Activated CD8-positive, alpha-beta memory T cell treated with anti-CD3 and anti-CD28 coated beads for 36 hours (primary cell): ENCODE results near the gene ZNF485. TPM values are rescaled to one million over a fixed set of nuclear protein-coding genes. Genes with fewer than 3 reads are reported as not detected.
"Not testable (repeated sequence)": the region's sequence is repeated elsewhere in the genome, so short reads cannot be mapped to it uniquely, and the experiment has no call there.

Experiments used
- CTCF ChIA-PET: fragments of 350-600 bp; sonication (Branson Sonifier 250); formaldehyde crosslinking; loops from one replicate; lab custom pipeline; 2021; ENCODE audit warnings: antibody characterized with exemption; lab: Charles Lee
- POLR2A ChIA-PET: fragments of 350-600 bp; sonication (Branson Sonifier 250); formaldehyde crosslinking; loops from one replicate; lab custom pipeline; 2021; ENCODE audit warnings: antibody characterized with exemption; lab: Charles Lee
- total RNA-seq, 2 experiments: library from RNA; stranded (reverse); gene quantifications; one replicate each; pipeline ENCODE4 v1.2.3, GENCODE V29; 2021

Gene ZNF485
- 1 to 10 TPM; 6.5 to 7.1 TPM for total RNA-seq

- ChIA-PET POLR2A (no interaction called here), CTCF (interaction anchor here (0.9 kb wide), 1 partner anchor 11 kb away, joined by 3 read pairs; no protein-coding TSS in a partner anchor)
These were observed at the start of gene ZNF485 for GRCh38 chr10:43606323-43607198. TSS of gene ZNF485 (plus strand) at chr10:43606438. CDS start at chr10:43607051, 613 bp downstream.

- CTCF ChIA-PET: interaction anchor here (0.6 kb wide), 1 partner anchor 55 kb away, joined by 4 read pairs; no protein-coding TSS in a partner anchor
- POLR2A ChIA-PET: no interaction called here
These were observed 49.0 kb upstream of the ZNF485 start for GRCh38 chr10:43557214-43557613.

GRCh38 chr10:43569681-43570080, 36.6 kb upstream of the ZNF485 start:
- POLR2A ChIA-PET: no interaction called here

GRCh38 chr10:43570971-43571370, 35.3 kb upstream of the ZNF485 start:
- POLR2A ChIA-PET: no interaction called here
- CTCF ChIA-PET: no interaction called here

More at GRCh38 chr10:43569681-43570080, 36.6 kb upstream of the ZNF485 start:
- CTCF ChIA-PET: no interaction called here

- CTCF ChIA-PET: interaction anchor here (1.2 kb wide), 1 partner anchor 11 kb away, joined by 3 read pairs; no protein-coding TSS in a partner anchor
- POLR2A ChIA-PET: interaction anchor here (1.0 kb wide), 1 partner anchor 75 kb away, joined by 6 read pairs; the partner anchor contains the start of gene ZNF32
These were observed 32.8 kb upstream of the ZNF485 start for GRCh38 chr10:43573250-43574000.

- ChIA-PET CTCF (no interaction called here), POLR2A (interaction anchor here (1.0 kb wide), 1 partner anchor 74 kb away, joined by 6 read pairs; the partner anchor contains the start of gene ZNF32)
These were observed 32.0 kb upstream of the ZNF485 start, which contains the start of gene ZNF239 for GRCh38 chr10:43574001-43574892. TSS of gene ZNF239 (minus strand) at chr10:43574616. CDS start at chr10:43558079, 16,537 bp downstream.

- POLR2A ChIA-PET: no interaction called here
These were observed 31.3 kb upstream of the ZNF485 start for GRCh38 chr10:43574906-43575305.

GRCh38 chr10:43576062-43576461, 30.2 kb upstream of the ZNF485 start:
- CTCF ChIA-PET: no interaction called here
- POLR2A ChIA-PET: no interaction called here

More at GRCh38 chr10:43574906-43575305, 31.3 kb upstream of the ZNF485 start:
- CTCF ChIA-PET: no interaction called here

GRCh38 chr10:43576580-43576979, 29.7 kb upstream of the ZNF485 start:
- ChIA-PET CTCF (no interaction called here), POLR2A (no interaction called here)

GRCh38 chr10:43584051-43584450, 22.2 kb upstream of the ZNF485 start:
- ChIA-PET POLR2A (no interaction called here), CTCF (no interaction called here)

- ChIA-PET CTCF (no interaction called here), POLR2A (no interaction called here)
These were observed 21.2 kb upstream of the ZNF485 start for GRCh38 chr10:43585046-43585445.

- POLR2A ChIA-PET: no interaction called here
- CTCF ChIA-PET: no interaction called here
These were observed 20.1 kb upstream of the ZNF485 start for GRCh38 chr10:43585981-43586729.

GRCh38 chr10:43586730-43587115, 19.5 kb upstream of the ZNF485 start:
- POLR2A ChIA-PET, CTCF ChIA-PET: not testable (repeated sequence)

GRCh38 chr10:43591303-43591904, 14.8 kb upstream of the ZNF485 start:
- CTCF ChIA-PET: no interaction called here

GRCh38 chr10:43594944-43595589, 11.2 kb upstream of the ZNF485 start:
- ChIA-PET POLR2A (no interaction called here), CTCF (interaction anchor here (0.9 to 1.4 kb wide), 2 partner anchors 12 to 16 kb away, joined by 3 read pairs; no protein-coding TSS in a partner anchor)

More at GRCh38 chr10:43591303-43591904, 14.8 kb upstream of the ZNF485 start:
- POLR2A ChIA-PET: no interaction called here

GRCh38 chr10:43595739-43596298, 10.4 kb upstream of the ZNF485 start:
- POLR2A ChIA-PET: no interaction called here
- CTCF ChIA-PET: interaction anchor here (0.9 kb wide), 1 partner anchor 11 kb away, joined by 3 read pairs; no protein-coding TSS in a partner anchor

GRCh38 chr10:43596546-43596945, 9.7 kb upstream of the ZNF485 start:
- ChIA-PET CTCF (interaction anchor here (0.6 kb wide), 1 partner anchor 63 kb away, joined by 3 read pairs; no protein-coding TSS in a partner anchor), POLR2A (no interaction called here)
